PFSK-1 (cell line): ENCODE measurements around the gene FAM131B.

ENCODE experiments used
- POLR2AphosphoS5 ChIP-seq: IDR thresholded peaks from 2 replicates; pipeline ENCODE4 v1.6.1; 2012; ENCODE audit warnings: low read depth, mild to moderate bottlenecking, control low read depth, low read length, moderate library complexity
- REST ChIP-seq, 2 experiments: IDR thresholded peaks; 2 replicates each; pipeline versions ENCODE4 v1.6.1 to v1.8.0; 2011 to 2012; ENCODE audit warnings: low read depth in 2 of 2, low read length in 2 of 2, control low read depth in 1 of 2, inconsistent platforms in 1 of 2, mild to moderate bottlenecking in 1 of 2, moderate library complexity in 1 of 2; ENCODE audit not compliant: insufficient read depth in 1 of 2
- SIN3A ChIP-seq: IDR thresholded peaks from 2 replicates; pipeline ENCODE4 v1.6.1; 2012; ENCODE audit warnings: mild to moderate bottlenecking, low read length, moderate library complexity, borderline replicate concordance; ENCODE audit not compliant: insufficient read depth
- TAF1 ChIP-seq: IDR thresholded peaks from 2 replicates; pipeline ENCODE4 v1.6.1; 2012; ENCODE audit warnings: low read length, control low read depth, borderline replicate concordance; ENCODE audit not compliant: insufficient read depth

GRCh38 chr7:143395187-143396149, 33.0 kb upstream of the FAM131B start:
- TF ChIP-seq TAF1, result no peak
- TF ChIP-seq SIN3A, result no peak
- no peak for TF ChIP-seq POLR2AphosphoS5
- TF ChIP-seq REST (IDR thresholded peaks at IDR 0.05; ENCODE audit: insufficient read depth in 1 of 2, low read depth in 2 of 2, low read length in 2 of 2), result no peak
